HG02678 (cell line): Measurements from ENCODE around the gene HDHD5.

ENCODE experiments used
- ATAC-seq: cut with Tn5 transposase; IDR thresholded peaks from one replicate; pipeline ENCODE4 v1.9.1; 2021; ENCODE audit warnings: mild to moderate bottlenecking, moderate library complexity; ENCODE audit not compliant: unreplicated experiment

HDHD5 gene

DNA sequence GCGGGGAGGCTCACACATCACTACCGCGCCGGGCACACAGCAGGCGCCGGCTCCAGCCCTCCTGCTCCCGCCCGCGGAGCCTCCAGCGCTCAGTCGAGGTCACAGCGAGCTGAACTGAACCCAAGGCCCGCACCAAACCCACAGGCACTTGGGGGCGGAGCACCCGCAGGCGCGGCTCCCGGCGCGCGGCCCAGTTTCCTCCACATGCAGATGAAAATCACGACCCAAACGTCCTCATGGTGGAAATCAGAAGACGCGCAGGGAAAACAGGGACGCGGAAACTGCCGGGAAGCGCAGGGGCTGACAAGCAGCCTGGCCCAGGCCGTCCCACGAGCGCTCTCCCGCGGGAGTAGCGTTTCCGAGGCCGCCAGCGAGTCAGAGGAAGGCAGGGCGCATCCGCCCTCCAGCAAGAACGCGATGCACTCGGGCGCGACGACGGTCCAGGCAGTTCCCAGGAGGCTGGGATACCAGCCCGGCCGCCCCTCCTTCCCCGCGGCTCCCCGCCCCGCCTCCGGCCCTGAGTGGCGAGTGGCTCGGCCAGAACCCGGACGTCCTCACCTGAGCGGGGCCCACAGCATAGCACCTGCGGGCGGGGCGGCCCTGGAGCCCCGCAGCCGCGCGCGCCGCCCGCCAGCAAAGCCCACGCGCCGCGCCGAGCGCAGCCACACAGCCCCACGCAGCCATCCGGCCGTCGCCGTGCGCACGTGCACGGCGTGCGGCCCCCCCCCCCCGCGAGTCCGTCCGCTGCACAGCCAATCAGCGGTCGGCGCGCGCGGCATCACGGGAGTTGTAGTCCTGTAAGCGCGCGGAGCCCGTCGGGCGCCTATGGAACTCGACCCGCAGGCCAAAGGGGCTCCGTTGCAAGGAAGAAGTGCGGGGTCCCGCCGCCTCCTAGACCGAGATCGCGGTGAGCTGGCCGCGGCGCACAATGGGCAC lies at the start of gene HDHD5:
TSS of gene HDHD5 (minus strand) at position 710 of the 936 bp plus-strand sequence. CDS start at position 684, 26 bp downstream.
- ATAC-seq, result peak; percentile 75

DNA sequence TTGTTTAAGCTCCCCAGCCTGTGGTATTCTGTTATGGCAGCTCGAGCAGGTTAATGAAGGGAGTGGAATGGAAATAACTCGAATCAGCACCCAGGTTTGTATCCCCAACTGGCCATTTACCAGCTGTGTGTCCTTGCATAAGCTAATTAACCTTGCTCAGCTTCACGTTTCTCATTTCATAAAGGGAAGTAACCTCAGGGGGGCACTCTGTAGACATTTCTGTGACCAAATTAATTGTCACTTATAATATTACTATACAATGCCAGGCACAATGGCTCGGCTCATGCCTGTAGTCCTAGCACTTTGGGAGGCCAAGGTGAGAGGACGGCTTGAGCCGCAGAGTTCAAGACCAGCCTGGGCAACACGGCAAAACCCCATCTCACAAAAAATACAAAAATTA lies 46.4 kb upstream of the HDHD5 start:
- ATAC-seq, result no peak

DNA sequence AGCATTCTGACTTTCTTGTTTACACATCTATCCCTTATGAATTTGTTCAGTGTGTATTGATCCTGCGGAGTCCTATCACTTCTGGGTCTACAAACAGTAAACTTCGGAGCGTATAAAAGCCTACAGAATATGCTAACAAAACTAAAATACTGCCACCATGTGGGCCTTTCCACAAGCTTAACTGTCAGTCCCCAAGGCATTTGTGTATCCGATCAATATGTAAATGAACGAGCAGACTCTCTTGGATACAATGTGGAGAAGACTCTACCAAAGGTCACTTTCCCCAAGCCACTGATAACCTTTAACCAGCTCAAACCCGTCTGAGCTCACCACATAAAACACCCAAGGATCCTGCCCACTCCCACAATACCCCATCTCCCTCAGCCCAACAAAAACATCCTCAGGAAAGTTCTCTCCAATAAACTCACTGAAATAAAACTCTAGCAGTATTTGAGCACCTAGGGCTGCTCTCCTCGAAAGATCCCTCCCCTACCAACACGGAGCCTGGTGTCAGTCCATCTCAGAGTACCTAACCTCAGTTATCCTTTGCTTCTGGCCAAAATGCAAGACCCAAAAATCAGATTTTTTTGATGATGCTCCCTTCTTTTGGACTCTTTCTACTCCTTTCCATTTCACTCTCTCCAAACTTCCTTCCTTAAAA lies 42.3 kb upstream of the HDHD5 start:
- no peak for ATAC-seq

- ATAC-seq, result no peak
Measured at GRCh38 chr22:17199003-17199731, 40.1 kb upstream of the HDHD5 start.

DNA sequence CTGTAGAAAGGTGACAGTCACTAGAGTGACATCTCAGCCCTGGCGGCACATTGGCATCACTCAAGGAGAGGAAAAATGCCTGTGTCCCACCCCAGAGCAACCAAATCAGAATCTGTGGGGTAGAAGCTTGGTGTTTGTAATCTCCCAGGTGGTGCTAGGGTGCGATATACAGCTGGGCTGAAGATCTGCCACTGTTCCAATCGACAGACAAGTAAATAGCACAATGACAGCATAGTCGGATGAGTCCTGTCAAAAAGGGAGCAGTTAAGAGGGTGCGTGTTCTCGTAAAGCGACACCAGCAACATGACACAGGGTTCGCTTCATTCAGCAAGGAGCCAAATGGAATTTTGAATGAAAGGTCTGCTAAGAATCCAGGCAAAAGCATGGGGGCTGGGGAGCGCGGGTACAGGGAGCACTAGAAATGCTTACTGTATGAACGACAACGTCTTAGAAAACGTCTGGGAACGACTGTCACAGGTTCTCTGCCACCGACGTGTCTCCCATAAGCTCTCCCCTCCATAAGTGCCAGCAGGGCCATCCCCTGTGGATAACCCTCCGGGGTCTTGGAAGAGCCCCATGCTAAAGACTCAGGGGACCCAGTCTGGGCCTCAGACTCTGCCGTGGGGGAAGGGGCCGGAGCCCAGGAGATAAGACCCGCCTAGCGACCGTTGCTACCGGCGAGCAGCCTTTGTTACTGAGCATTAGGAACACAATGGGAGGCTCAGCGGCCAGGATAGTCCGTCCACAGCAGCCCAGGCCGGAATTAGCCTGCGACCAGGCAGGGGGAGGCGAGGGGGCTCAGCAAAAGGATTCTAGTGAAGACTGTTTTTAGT lies 39.3 kb upstream of the HDHD5 start:
- no peak for ATAC-seq

DNA sequence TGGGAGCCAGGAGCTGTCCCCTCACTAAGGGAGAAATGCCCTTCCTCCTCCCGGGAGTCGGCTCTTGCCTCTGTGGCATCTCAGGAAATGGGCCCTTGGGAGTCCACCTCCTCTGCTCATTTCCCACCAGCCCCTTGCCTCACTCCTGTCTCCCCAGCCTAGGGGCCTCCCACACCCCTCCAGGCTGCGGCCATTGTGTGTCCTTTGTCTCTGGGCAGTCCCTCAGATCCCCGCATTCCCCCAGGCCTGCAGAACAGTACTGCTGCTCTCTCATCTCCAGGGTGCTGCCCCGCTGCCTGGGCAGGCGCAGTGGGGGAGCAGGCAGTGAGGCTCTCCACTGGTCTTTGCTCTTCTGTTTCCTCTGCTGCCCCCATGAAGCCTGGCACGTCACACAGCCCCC lies 35.1 kb upstream of the HDHD5 start:
- no peak for ATAC-seq

- no peak for ATAC-seq
Measured at GRCh38 chr22:17192186-17192585, 33.1 kb upstream of the HDHD5 start.

GRCh38 chr22:17191163-17191784 lies 32.2 kb upstream of the HDHD5 start:
- no peak for ATAC-seq

GRCh38 chr22:17190702-17191101 lies 31.6 kb upstream of the HDHD5 start:
- ATAC-seq, result no peak

- no peak for ATAC-seq
Measured at GRCh38 chr22:17176715-17177114, 17.6 kb upstream of the HDHD5 start.

DNA sequence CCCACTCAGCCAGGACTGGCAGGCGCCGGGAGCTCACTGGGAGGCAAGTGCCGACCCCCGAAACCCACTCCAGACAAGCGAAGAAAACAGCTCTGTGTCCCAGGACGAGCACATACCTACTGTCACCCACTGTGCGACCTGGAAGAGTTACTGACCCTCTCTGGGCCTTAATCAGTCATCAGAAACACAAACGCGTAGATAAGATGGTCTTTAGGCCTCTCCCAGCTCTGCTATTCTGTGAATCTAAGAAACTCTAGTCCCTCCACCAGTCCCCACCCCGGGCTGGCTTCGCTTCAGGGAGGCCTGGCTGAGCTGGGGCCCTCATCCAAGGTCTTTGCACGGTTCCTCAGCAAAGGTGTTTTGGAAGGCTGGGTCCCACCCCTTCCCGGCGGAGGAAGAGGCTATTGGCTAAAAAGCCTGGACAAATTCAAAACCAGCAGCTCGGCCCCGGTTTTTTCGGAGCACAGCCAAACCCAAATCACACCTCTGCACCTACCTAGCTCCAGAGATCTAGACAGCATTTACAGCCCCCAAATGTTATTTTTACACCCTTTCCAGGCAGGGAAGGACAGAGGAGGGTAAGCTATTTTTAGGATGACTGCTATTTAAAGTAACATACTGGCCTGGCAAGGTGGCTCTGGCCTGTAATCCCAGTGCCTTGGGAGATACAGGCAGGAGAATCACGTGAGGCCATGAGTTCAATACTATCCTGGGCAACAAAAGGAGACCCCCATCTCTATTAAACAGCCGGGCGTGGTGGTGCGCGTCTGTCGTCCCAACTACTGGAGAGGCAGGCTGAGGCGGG lies 13.2 kb upstream of the HDHD5 start:
- no peak for ATAC-seq

GRCh38 chr22:17171153-17172028 lies 12.3 kb upstream of the HDHD5 start:
- peak; percentile 91 for ATAC-seq

GRCh38 chr22:17167486-17167885 lies 8.4 kb upstream of the HDHD5 start:
- ATAC-seq, result no peak

GRCh38 chr22:17164392-17165024 lies 5.4 kb upstream of the HDHD5 start:
- ATAC-seq, result no peak

DNA sequence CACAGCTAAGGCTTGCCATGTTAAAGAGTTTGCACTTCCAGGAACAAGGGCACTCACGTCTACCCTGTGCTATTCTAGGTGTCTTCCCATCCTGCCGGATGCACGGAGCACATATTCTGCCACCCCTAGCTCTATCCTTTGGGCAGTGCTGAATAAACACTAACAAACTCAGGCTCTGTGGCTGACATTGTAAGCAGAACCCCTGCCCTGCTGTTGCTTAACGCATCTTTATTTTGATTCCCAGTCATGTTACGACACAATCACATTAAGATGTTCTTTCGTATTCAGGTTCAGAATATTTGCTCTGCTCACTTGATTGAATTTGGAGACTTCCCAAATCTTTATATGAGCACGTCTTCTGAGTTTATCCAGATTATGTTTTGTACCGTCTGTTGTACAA lies 3.7 kb upstream of the HDHD5 start:
- ATAC-seq, result no peak

GRCh38 chr22:17161991-17162390 lies 2.9 kb upstream of the HDHD5 start:
- ATAC-seq, result no peak

DNA sequence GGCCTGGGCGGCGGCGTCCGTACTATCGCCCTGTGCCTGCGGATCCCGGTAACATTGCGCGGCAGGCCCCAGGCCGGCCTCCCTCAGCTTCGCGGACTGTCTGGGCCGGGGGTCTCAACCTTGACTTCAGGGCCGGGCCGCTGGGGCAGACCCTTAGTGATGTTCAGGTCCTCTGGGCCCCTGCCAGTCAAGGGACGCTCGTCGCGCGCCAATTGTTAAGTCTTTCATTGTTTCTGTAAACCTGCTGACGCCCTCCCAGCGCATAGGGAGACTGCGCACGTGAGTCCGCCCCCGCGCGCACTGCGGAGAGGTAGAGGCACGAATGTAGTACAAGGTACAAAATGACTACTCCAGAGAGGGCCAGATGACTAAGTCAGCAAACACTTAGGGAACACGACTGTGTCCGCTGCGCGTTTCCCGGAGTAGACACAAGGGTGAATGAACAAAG lies 451 bp upstream of the HDHD5 start:
- peak; percentile 17 for ATAC-seq

DNA sequence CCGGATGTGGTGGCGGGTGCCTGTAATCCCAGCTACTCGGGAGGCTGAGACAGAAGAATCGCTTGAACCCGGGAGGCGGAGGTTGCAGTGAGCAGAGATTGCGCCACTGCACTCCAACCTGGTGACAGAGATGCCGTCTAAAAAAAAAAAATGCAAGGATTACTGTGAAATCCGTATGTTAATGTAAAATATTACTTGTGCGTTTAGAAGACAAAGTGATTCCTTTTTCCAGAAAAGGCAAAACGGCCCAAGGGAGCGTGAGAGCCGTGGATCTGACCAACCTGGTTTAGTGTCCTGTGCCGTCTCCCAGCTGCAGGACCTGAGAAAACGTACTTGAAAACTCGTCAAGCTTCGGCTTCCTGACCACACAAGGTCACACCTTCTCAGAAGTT lies 905 bp downstream of the HDHD5 start:
- no peak for ATAC-seq
